Stimulated activated CD4-positive, alpha-beta T cell treated with anti-CD3 and anti-CD28 coated beads, Interleukin-1b, Interleukin-23, amount 100 ng/mL, for 24 hours (primary cell): ENCODE results near the gene FRAT2.
"Not testable (repeated sequence)": the region's sequence is repeated elsewhere in the genome, so short reads cannot be mapped to it uniquely, and the experiment has no call there.

Experiments
- DNase-seq, 4 experiments: peaks; one replicate each; pipeline ENCODE4 v3.0.0-alpha.2; 2020; ENCODE audit warnings: low read depth in 4 of 4, low spot score in 1 of 4

FRAT2 gene

DNA sequence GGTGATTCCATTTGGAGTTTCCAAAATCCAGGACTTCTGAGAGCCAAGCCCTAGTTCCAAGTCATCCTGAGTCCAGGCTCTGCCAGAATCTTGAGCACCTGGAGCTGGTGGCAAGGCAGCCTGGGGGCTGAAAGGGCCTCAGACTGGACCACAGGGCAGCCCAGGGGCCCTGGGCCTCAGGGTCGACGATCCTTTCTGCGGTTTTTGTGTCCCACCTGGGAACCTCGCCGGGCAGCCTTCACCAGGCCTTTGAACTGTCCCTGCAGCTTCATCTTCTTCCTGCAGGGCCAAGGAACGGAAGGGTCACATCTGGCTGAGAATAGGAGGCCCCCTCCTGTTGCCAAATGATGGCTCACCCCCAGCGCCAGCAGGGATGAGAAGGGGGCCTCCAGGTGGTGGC is 22.4 kb upstream of the FRAT2 start:
- no peak for DNase-seq

DNA sequence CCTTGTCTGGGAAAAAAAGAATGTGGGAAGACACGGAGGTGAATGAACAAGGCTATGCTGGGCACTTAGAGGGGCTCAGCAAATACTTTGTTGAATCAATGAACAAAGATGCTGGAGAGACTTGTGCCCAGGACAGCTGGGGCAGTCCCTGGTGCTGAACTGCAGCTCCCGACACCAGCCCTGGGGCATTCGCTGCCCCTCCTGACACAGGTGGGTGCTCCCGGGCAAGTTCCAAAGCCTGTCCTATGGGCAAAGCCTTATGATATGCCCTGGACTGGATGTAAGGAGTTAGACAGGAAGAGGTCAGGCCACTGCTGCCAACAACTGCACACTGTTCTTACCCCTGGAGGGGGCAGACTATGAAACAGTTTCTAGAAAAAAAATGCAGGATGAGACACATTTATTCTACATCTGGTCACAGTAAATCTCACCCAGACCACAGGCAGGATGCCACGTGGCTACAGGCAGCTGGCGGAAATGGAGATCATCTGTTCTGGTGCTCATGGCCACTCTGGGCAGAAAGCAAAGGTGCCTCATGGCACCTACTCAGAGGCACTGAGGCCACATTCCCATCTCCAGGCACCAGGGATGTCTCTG is 21.9 kb upstream of the FRAT2 start:
- DNase-seq = no peak

GRCh38 chr10:97355571-97355975 is 21.0 kb upstream of the FRAT2 start:
- DNase-seq = no peak

- no peak for DNase-seq
These were observed 19.4 kb upstream of the FRAT2 start for GRCh38 chr10:97353945-97354344.

DNA sequence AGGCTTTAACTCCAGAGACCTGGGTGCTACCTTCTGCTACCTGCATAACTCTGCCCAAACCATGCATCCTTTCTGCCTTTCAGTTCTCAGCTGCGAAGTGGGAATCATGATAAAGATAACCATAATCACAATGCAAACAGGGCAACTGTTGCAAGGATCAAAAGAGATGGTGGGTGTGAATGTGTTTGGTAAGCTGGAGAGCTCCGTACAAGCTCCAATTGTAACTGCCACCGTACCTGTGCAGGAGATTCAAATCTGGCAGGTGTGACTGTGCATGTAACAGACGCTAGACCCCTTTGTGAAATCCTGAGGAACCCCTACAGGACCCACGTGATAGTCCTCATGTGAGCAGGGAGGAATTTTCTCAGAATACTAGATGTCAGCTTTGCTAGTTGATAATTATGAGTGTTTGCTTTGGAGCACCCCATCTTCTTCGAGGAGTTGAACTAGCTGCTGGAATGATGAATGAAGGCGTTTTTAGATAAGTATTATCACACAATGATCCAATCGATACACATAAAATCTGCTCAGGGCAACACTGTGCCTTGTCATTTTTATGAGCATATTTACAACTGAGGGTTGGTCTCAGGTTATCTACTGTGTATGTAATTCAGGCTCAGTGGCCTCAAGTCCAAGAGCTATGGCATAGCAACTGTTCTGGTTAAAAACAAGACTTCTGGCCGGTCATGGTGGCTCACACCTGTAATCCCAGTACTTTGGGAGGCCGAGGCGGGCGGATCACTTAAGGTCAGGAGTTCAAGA is 15.4 kb upstream of the FRAT2 start:
- DNase-seq = no peak

DNA sequence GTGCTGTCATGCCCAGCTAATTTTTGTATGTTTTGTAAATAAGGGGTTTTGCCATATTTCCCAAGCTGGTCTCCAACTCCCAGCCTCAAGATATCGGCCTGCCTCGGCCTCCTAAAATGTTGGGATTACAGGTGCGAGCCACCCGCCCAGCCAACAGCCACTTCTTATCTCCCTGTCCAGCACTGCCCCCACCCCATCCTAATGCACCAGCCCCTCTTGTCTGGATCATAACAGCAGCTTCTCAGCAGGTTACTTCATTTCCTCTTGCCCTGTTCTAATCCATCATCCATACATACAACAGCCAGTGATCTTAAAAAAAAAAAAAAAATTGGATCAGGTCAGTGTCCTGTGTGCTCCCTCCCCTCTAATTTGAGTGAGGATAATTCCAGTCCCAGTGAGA is 12.8 kb upstream of the FRAT2 start:
- DNase-seq = no peak

- not testable (repeated sequence) for DNase-seq
These were observed 9.1 kb upstream of the FRAT2 start for GRCh38 chr10:97343664-97344063.

DNA sequence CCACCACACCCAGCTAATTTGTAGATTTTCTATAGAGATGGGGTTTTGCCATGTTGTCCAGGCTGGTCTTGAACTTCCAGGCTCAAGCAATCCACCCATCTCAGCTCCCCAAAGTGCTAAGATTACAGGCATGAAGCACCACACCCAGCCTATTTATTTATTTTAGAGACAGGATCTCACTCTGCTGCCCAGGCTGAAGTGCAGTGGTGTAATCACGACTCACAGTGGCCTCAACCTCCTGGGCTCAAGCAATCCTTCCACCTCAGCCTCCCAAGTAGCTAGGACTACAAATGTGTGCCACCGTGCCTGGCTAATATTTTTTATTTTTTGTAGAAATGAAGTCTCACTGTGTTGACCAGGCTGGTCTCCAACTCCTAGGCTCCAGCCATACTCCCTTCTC is 6.9 kb upstream of the FRAT2 start:
- no peak for DNase-seq

- DNase-seq = no peak
These were observed 3.5 kb upstream of the FRAT2 start for GRCh38 chr10:97338041-97338440.

DNA sequence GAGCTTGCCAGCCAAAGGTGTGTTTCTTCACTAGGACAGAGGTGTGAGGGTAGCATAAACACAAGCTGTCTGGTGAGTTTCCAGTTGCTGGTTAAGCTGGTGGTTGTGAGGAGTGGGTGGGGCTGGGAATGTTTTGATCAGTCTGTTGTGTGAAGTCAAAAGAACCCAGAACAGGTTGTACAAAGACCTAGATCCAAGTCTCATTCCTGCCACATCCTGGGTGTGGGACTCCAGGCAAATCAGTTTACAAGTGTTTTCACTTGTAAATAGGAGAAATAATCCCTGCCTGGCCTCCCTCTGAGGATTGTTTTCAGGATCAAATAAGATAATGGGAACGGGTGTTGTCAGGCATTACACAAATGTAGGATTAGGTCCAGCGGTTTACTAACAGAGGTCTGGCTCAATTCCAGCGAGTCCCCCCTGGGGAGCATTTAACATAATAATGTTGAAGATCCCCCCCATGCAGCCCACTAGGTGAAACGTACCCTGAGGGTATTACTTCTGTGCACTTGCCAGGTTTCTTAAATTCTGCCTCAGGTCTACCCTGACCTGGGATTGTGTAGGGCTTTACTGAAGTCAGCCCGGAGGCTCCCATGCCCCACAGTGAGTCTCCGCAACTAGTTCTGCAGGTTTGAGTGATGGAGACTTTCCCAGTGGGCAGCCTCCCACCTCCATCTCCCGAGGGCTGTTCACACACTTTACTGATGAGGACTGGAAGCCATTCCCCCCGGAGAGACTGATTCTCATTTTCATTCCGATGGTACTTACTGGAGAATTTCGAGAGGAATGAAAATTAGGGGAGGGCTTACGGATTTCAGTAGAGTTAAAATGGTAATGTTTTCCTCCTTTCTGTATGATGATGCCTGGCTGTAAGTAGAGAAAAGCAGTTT is 2.7 kb upstream of the FRAT2 start:
- no peak for DNase-seq

- no peak for DNase-seq
These were observed 1.9 kb upstream of the FRAT2 start for GRCh38 chr10:97336446-97336845.

DNA sequence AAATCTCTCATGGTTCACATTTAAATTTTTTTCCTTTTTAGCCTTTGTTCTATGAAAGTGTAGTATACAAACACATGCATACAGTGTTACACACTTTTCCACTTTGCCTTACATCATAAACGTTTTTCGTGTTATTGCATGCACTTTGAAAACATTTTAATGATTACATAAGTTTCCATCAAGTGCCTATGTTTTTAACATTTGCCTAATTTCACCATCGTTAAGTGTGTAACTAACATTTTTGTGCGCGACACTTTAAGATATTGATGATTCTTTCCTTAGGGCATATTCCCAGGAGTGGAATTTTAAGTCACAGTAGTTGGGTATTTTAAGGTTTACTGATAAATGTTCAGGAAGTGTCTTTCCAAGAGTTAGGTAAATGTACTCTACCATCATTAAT is 1.5 kb upstream of the FRAT2 start:
- DNase-seq = no peak

DNA sequence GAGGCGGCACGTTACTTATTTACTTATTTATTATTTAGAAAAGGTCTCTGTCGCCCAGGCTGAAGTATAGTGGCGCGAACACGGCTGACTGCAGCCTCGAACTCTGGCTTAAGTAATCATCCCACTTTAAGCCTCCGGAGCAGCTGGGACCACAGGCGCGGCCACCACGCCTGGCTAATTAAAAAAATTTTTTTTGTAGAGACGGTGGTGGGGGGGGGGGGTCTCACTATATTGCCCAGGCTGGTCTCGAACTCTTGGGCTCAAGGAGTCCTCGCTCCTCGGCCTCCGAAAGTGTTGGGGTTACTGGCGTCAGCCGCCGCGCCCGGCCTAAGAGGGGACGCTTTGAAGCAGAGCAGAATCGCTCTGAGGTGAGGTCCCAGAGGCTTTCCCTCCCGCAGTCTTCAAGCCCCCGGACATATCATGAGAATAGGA is 675 bp upstream of the FRAT2 start:
- DNase-seq = no peak

GRCh38 chr10:97333601-97334369 is 744 bp downstream of the FRAT2 start:
- DNase-seq = peak in 1 of 4 experiments; percentile 19

GRCh38 chr10:97333351-97333600 is 1.3 kb downstream of the FRAT2 start:
- DNase-seq = no peak

GRCh38 chr10:97332591-97333350 is 1.8 kb downstream of the FRAT2 start:
- no peak for DNase-seq

DNA sequence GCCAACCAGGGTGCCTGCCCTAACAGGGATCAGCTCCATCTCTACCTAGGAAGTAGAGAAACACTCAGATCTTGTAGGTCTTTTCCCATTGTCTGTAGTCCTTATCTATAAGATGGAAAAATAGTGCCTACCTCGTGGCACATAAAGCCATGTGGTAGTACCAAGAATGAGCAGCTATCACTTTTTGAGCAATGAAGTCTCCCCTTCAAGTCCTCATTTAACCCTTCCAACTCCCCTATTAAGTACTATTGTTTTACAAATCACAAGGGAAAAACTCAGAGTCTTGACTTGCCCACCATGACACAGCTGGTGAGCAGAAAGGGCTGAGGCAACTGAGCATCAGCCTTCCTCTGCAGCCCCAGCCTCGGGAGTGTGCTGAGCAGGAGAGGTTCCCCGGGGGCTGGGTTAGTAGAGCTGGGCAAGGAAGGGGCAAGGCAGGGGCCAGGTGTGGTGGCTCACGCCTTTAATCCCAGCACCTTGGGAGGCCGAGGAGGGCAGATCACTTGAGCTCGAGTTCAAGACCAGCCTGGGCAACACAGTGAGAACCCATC is 3.3 kb downstream of the FRAT2 start:
- DNase-seq = no peak

DNA sequence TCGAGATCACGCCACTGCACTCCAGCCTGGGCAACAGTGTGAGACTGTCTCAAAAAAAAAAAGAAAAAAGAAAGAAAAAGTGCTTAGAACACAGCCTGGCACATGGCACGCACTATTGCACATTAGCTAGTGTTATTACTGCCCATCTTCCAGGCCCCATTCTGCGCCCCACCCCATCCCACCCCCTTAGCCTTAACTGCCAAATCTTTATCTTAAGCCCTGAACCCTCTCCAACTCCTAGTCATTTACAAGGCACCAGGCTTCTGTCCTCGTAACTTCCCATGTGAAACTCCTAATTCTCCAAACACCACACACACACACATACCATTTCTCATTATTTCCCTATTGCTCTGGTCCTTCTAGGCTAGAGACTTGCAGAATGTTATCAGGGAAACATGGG is 4.8 kb downstream of the FRAT2 start:
- no peak for DNase-seq

- no peak for DNase-seq
These were observed 5.7 kb downstream of the FRAT2 start for GRCh38 chr10:97328646-97329453.
